Measurements from ENCODE around the gene NDUFV3. TPM values are rescaled to one million over a fixed set of nuclear protein-coding genes. Genes with fewer than 3 reads are reported as not detected.
A peak's percentile ranks its signal among the peaks of the same experiment; 100 is the strongest.

The NDUFV3 gene
- total and polyA plus RNA-seq, 2 of the 8 experiments (the other 6 are each of a cell fraction or from before 2014, with no cell fraction given), result 17.0 to 44.4 TPM

DNA sequence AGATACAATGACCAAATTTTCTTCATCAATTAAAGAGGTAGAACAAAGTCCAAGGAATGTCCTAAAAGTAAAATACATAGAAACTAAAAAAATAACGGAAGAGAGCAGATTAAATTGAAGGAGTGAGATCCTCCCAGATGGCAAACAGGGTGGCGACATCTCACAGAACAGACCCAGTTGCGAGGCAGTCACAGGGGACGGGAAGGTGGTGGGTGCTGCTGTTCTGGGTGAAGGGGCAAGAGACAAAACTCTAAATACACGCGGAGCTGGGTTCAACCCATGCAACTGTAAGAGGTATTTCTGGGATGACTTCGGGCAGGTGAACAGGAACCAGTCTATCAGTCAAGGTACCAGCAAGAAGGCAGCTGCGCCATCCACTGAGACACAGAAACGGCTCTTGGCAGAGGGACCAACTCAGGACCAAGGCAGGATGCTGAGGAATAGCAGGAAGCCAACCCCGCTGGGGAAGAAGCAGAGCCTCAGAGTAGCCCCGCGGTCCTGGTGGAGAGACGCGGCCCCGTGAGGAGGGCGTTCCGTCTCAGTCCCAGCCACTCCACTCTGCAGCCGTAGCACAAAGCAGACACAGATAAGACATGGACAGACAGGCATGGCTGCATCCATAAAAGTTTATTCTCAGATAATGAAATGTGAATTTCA lies 45.9 kb upstream of the NDUFV3 start:
- Histone ChIP-seq H3K9ac (replicated peaks in 1 of 4; ENCODE audit: extremely low read depth in 1 of 4, low read depth in 3 of 4, low read length in 3 of 4) (no peak overlapping the region; a peak in 1 of 7 replicates), H3K27me3 (replicated peaks in 1 of 4; ENCODE audit: control insufficient read depth in 3 of 4, extremely low read depth in 1 of 4, insufficient read depth in 3 of 4, low read length in 3 of 4) (no peaks in the 10 kb centered on the region), H3K79me2 (ENCODE audit: control insufficient read depth in 1 of 2, insufficient read depth in 2 of 2, low read length in 2 of 2) (peaks cover 0 to 46% of the 10 kb centered on the region in 2 experiments; a peak in 2 of 4 replicates), H2BK5ac (ENCODE audit: low read depth, low read length) (no peak overlapping the region), H3K14ac (ENCODE audit: insufficient read length) (no peak overlapping the region), H3K4ac (replicated peaks; ENCODE audit: insufficient read length, low read depth, low read length) (no peak overlapping the region), H4K5ac (ENCODE audit: insufficient read length, low read depth, low read length) (no peak overlapping the region), H3K27ac (ENCODE audit: low read depth, low read length) (no peak overlapping the region), H2BK120ac (replicated peaks; ENCODE audit: low read depth, low read length) (no peak overlapping the region), H2BK15ac (ENCODE audit: low read length) (no peak overlapping the region), H2BK20ac (ENCODE audit: low read length) (no peak overlapping the region), H2AFZ (ENCODE audit: low read length) (no peak overlapping the region), H3K56ac (replicated peaks; ENCODE audit: insufficient read length, low read depth, low read length) (no peak overlapping the region), H3K9me3 (ENCODE audit: insufficient read depth in 2 of 2, low read depth in 1 of 2, low read length in 1 of 2) (no peaks in the 10 kb centered on the region), H3K36me3 (ENCODE audit: control insufficient read depth in 2 of 4, insufficient read depth in 4 of 4, low read length in 3 of 4) (peaks cover 29 to 63% (median 54%) of the 10 kb centered on the region in 4 experiments; a peak in 7 of 8 replicates), H2BK12ac (ENCODE audit: low read depth, low read length) (no peak overlapping the region), H3K4me1 (replicated peaks in 1 of 4; ENCODE audit: control insufficient read depth in 3 of 4, insufficient read depth in 4 of 4, low read length in 3 of 4) (no peaks in the 10 kb centered on the region), H3K23ac (ENCODE audit: insufficient read length) (no peak overlapping the region), H2AK5ac (ENCODE audit: low read depth, low read length) (no peak overlapping the region), H4K8ac (ENCODE audit: extremely low read depth, insufficient read depth, low read length) (no peak overlapping the region), H3K79me1 (ENCODE audit: low read depth, low read length) (peaks cover 14% of the 10 kb centered on the region; the same call in 1 of the 2 replicates), H4K91ac (replicated peaks; ENCODE audit: insufficient read length, low read length) (no peak overlapping the region), H3K4me3 (ENCODE audit: extremely low read depth in 1 of 4, insufficient read depth in 2 of 4, low read depth in 3 of 4, low read length in 4 of 4) (no peak overlapping the region), H3K18ac (ENCODE audit: extremely low read depth, low read length) (no peak overlapping the region), H3K4me2 (ENCODE audit: insufficient read depth in 1 of 2, low read depth in 2 of 2, low read length in 2 of 2) (no peak overlapping the region), H3K23me2 (ENCODE audit: low read depth, low read length) (no peaks in the 10 kb centered on the region), H4K20me1 (replicated peaks in 1 of 2; ENCODE audit: control insufficient read depth in 1 of 2, insufficient read depth in 2 of 2, low read length in 2 of 2) (peaks cover 19 to 39% of the 10 kb centered on the region in 2 experiments)
- DNase-seq (ENCODE audit: low read depth in 1 of 2, low spot score in 2 of 2), result no peak
- CTCF ChIA-PET (ENCODE audit: partially characterized antibody), result interaction anchor here (0.7 to 1.3 kb wide), 2 partner anchors 10 to 16 kb away, joined by 3 read pairs; no protein-coding TSS in a partner anchor
- TF ChIP-seq POLR2AphosphoS5 (IDR thresholded peaks at IDR 0.05; ENCODE audit: low read depth, low read length) (0 out of 2 replicates have a peak, but pooled peaks have one; percentile 23), KDM1A (IDR thresholded peaks at IDR 0.05; ENCODE audit: borderline replicate concordance, low read length) (no peak)
- POLR2A ChIA-PET (ENCODE audit: partially characterized antibody), result no interaction called here
- WGBS, 2 experiments (ENCODE audit: extremely low coverage in 1 of 2, insufficient coverage in 1 of 2, insufficient read length in 1 of 2, insufficient replicate concordance in 2 of 2, low coverage in 1 of 2, low lambda C conversion rate in 2 of 2, missing lambda C conversion rate in 1 of 2), result 90% methylated on average over 18 of the region's 18 CpGs; no CpG with 5 or more reads in 1 of the 2 experiments
- FAIRE-seq, result no peak

Measured in H1 (cell line).